ENCODE results near the gene EML2.

Gene EML2

GRCh38 chr19:45564131-45564780 lies 74.9 kb downstream of the EML2 start:
- CTCF ChIA-PET = no interaction called here

DNA sequence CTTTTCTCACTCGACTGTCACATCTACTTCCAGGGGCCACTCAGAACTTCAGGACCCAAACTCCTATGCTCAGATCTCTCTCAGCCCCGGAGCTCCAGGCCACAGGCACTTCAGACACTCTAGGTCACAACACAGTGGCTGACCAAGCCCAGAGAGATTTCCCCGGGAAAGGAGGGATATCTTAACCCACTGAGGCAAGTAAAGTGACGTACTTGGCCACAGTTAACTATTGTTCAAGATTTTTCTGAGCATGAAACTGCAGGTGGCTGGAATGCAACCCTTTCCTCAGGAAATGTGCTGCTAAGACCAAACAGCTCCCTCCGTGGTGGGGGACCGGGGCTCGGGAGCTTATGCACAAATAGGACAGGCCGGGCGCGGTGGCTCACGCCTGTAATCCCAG lies 78.5 kb downstream of the EML2 start:
- peak; percentile 2 for DNase-seq (ENCODE audit: extremely low spot score)
- TF ChIP-seq NFRKB (IDR thresholded peaks at IDR 0.05) (no peak), FOXK2 (IDR thresholded peaks at IDR 0.05) (no peak), ZNF384 (IDR thresholded peaks at IDR 0.05) (no peak), FOXA1 (IDR thresholded peaks at IDR 0.05) (no peak), ARNT (IDR thresholded peaks at IDR 0.05) (no peak), SUZ12 (IDR thresholded peaks at IDR 0.05) (no peak), HDGF (IDR thresholded peaks at IDR 0.05; ENCODE audit: borderline replicate concordance) (no peak), BHLHE40 (IDR thresholded peaks at IDR 0.05; ENCODE audit: borderline replicate concordance) (no peak)
- ChIA-PET POLR2A (no interaction called here), CTCF (no interaction called here)

More at GRCh38 chr19:45564131-45564780, 74.9 kb downstream of the EML2 start:
- no peak for TF ChIP-seq BHLHE40 (IDR thresholded peaks at IDR 0.05; ENCODE audit: borderline replicate concordance)
- TF ChIP-seq, protein P1, sequence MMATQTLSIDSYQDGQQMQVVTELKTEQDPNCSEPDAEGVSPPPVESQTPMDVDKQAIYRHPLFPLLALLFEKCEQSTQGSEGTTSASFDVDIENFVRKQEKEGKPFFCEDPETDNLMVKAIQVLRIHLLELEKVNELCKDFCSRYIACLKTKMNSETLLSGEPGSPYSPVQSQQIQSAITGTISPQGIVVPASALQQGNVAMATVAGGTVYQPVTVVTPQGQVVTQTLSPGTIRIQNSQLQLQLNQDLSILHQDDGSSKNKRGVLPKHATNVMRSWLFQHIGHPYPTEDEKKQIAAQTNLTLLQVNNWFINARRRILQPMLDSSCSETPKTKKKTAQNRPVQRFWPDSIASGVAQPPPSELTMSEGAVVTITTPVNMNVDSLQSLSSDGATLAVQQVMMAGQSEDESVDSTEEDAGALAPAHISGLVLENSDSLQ (IDR thresholded peaks at IDR 0.05) = no peak
- no peak for TF ChIP-seq NFRKB (IDR thresholded peaks at IDR 0.05)
- TF ChIP-seq FOXK2 (IDR thresholded peaks at IDR 0.05) = no peak
- TF ChIP-seq SUZ12 (IDR thresholded peaks at IDR 0.05) = no peak
- no peak for TF ChIP-seq LEF1 (IDR thresholded peaks at IDR 0.05; ENCODE audit: borderline replicate concordance)
- no peak for TF ChIP-seq HDGF (IDR thresholded peaks at IDR 0.05; ENCODE audit: borderline replicate concordance)
- TF ChIP-seq FOXM1 (IDR thresholded peaks at IDR 0.05; ENCODE audit: borderline replicate concordance) = no peak
- DNase-seq (ENCODE audit: extremely low spot score) = no peak
- POLR2A ChIA-PET = no interaction called here

GRCh38 chr19:45560038-45560437 lies 79.2 kb downstream of the EML2 start:
- ChIA-PET POLR2A (no interaction called here), CTCF (no interaction called here)
- TF ChIP-seq SP1 (IDR thresholded peaks at IDR 0.05) (no peak), ARNT (IDR thresholded peaks at IDR 0.05) (no peak), FOXA1 (IDR thresholded peaks at IDR 0.05) (no peak), BHLHE40 (IDR thresholded peaks at IDR 0.05; ENCODE audit: borderline replicate concordance) (no peak), FOXM1 (IDR thresholded peaks at IDR 0.05; ENCODE audit: borderline replicate concordance) (no peak), CTBP1 (IDR thresholded peaks at IDR 0.05; ENCODE audit: borderline replicate concordance) (no peak), HDGF (IDR thresholded peaks at IDR 0.05; ENCODE audit: borderline replicate concordance) (no peak), ZNF384 (IDR thresholded peaks at IDR 0.05) (no peak), LEF1 (IDR thresholded peaks at IDR 0.05; ENCODE audit: borderline replicate concordance) (no peak), FOXK2 (IDR thresholded peaks at IDR 0.05) (no peak), L3MBTL2 (conservative IDR thresholded peaks at IDR 0.05) (no peak), SUZ12 (IDR thresholded peaks at IDR 0.05) (no peak), TARDBP (IDR thresholded peaks at IDR 0.05) (no peak), NFRKB (IDR thresholded peaks at IDR 0.05) (no peak), ELF4 (IDR thresholded peaks at IDR 0.05) (no peak)
- TF ChIP-seq, protein P1 (IDR thresholded peaks at IDR 0.05) = no peak
- peak; percentile 2 for DNase-seq (ENCODE audit: extremely low spot score)

All from HEK293T (cell line).